Dedifferentiated amniotic fluid mesenchymal stem cell (primary cell): ENCODE results near the gene SSMEM1.
"Not testable (repeated sequence)": the region's sequence is repeated elsewhere in the genome, so short reads cannot be mapped to it uniquely, and the experiment has no call there.

Source experiments
- DNase-seq: peaks from one replicate; pipeline ENCODE4 v3.0.0-alpha.2; 2016; ENCODE audit errors: extremely low spot score

The SSMEM1 gene

GRCh38 chr7:130210181-130210935 is 2.7 kb downstream of the SSMEM1 start:
- DNase-seq = peak; percentile 72

- DNase-seq = no peak
Observed at GRCh38 chr7:130213828-130214227, 6.2 kb downstream of the SSMEM1 start.

- no peak for DNase-seq
Observed at GRCh38 chr7:130216025-130216424, 8.4 kb downstream of the SSMEM1 start.

GRCh38 chr7:130216750-130217149 is 9.1 kb downstream of the SSMEM1 start:
- no peak for DNase-seq

- DNase-seq = no peak
Observed at GRCh38 chr7:130218806-130219620, 11.4 kb downstream of the SSMEM1 start.

- no peak for DNase-seq
Observed at GRCh38 chr7:130219871-130220270, 12.2 kb downstream of the SSMEM1 start.

- no peak for DNase-seq
Observed at GRCh38 chr7:130221746-130222145, 14.1 kb downstream of the SSMEM1 start.

GRCh38 chr7:130223646-130224045 is 16.0 kb downstream of the SSMEM1 start:
- no peak for DNase-seq

GRCh38 chr7:130224210-130224609 is 16.6 kb downstream of the SSMEM1 start:
- no peak for DNase-seq

- not testable (repeated sequence) for DNase-seq
Observed at GRCh38 chr7:130224923-130225322, 17.3 kb downstream of the SSMEM1 start.

- DNase-seq = no peak
Observed at GRCh38 chr7:130226333-130226732, 18.7 kb downstream of the SSMEM1 start.

- no peak for DNase-seq
Observed at GRCh38 chr7:130227883-130228575, 20.4 kb downstream of the SSMEM1 start.

- no peak for DNase-seq
Observed at GRCh38 chr7:130228840-130229502, 21.3 kb downstream of the SSMEM1 start.

- DNase-seq = not testable (repeated sequence)
Observed at GRCh38 chr7:130229981-130230380, 22.3 kb downstream of the SSMEM1 start.

- no peak for DNase-seq
Observed at GRCh38 chr7:130231792-130232191, 24.1 kb downstream of the SSMEM1 start.

GRCh38 chr7:130232209-130232608 is 24.5 kb downstream of the SSMEM1 start:
- DNase-seq = no peak

- DNase-seq = no peak
Observed at GRCh38 chr7:130234078-130234477, 26.4 kb downstream of the SSMEM1 start.

GRCh38 chr7:130236361-130236760 is 28.7 kb downstream of the SSMEM1 start:
- not testable (repeated sequence) for DNase-seq

GRCh38 chr7:130240240-130240639 is 32.6 kb downstream of the SSMEM1 start:
- no peak for DNase-seq

GRCh38 chr7:130242198-130243014 is 34.7 kb downstream of the SSMEM1 start:
- DNase-seq = peak; percentile 38

- peak; percentile 52 for DNase-seq
Observed at GRCh38 chr7:130243486-130243885, 35.8 kb downstream of the SSMEM1 start.
